Measurements from ENCODE around the gene IL4R.
A peak's percentile ranks its signal among the peaks of the same experiment; 100 is the strongest.

IL4R gene

DNA sequence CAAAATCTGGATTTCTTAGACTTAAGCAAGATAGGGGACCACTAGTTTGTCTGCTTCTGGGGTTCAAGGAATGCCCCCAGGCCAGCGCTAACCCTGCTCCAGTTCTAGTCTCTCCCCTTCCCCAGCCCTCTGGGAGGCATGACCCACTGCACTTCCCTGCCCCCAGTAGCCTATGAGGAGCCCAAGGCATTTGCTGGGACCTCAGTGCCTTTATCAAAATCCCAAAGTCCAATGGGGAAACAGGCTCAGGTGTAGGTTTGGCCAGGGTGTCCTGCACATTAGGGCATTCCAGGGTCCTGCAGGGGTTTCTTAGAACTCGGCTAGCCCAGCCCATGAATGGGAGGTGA, 1.2 kb downstream of the IL4R start:
- no peaks in the 10 kb centered on the region for H3K27me3 Mint-ChIP-seq
- peaks cover 56 to 82% of the 10 kb centered on the region in 2 donors for H3K4me1 Mint-ChIP-seq
- ATAC-seq (replicated peaks) (no peak), DNase-seq (no peak)
- H3K27ac Mint-ChIP-seq = peak overlapping the region; percentile 96
- no peaks in the 10 kb centered on the region for H3K9me3 Mint-ChIP-seq
- H3K36me3 Mint-ChIP-seq = peaks cover 51 to 59% of the 10 kb centered on the region in 2 donors
- H3K4me3 Mint-ChIP-seq = peak overlapping the region; percentile 96 to 98

DNA sequence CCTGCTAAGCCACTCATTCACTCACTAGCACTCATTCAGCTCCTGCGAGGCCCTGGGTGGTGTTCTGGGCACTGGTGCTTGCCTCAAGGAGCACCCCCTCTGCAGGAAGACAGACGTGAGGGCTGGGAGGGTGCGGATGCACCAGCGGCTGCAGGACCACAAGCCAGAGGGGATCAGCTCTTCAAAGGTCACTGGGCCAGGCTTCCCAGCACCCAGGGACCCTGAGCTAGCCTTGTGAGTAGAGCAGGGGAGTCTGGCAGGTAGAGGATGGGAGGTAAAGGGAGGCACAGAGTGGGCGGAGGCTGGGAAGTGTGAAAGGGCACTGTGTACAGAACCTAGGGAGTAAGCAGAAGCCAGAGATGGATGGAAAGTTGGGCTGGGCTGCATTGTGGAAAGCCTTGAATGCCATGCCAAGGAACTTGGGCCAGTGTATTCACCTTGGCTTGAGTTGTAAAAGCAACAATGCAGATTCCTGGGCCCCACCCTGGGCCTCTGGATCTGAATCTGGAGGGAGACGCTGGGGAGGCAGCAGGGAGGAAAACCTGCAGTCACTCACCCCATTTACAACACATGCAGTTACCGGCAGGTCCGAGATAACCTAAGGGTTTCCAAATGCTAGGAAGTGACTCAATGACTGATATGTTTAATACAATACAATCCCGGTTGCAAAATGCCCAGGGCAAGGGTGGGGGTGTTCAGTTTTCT, 1.7 kb downstream of the IL4R start:
- peaks cover 57 to 82% of the 10 kb centered on the region in 2 donors for H3K4me1 Mint-ChIP-seq
- no peaks in the 10 kb centered on the region for H3K27me3 Mint-ChIP-seq
- peaks cover 55 to 63% of the 10 kb centered on the region in 2 donors for H3K36me3 Mint-ChIP-seq
- peak overlapping the region; percentile 96 for H3K27ac Mint-ChIP-seq
- DNase-seq = peak; percentile 60
- peak overlapping the region; percentile 96 to 98 for H3K4me3 Mint-ChIP-seq
- H3K9me3 Mint-ChIP-seq = no peaks in the 10 kb centered on the region
- peak; percentile 14 to 19 for ATAC-seq (replicated peaks)

DNA sequence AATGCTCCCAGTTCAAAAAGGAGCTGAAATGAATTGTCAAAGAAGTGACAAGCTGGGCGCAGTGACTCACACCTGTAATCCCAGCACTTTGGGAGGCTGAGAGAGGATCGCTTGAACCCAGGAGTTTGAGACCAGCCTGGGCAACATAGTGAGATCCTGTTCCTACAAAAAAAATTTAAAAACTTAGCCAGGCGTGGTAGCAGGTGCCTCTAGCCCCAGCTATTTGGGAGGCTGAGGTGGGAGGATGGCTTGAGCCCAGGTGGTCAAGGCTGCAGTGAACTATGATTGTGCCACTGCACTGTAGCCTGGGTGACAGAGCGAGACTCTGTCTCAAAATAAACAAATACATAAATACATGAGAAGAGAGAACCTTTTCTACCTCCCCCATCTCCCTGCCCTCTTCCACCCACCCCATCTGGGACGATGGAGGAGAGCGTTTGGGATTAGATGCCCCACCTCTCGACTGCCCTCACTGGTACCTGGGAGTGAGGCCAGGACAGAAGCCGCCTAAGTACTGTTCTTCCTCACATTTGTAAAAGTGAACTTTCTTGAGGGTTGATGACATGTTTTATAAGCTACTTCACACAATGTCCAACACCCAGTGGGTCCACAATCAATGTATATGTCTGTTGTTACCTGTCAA, 2.4 kb downstream of the IL4R start:
- H3K4me3 Mint-ChIP-seq = peak overlapping the region; percentile 96 to 98
- no peaks in the 10 kb centered on the region for H3K27me3 Mint-ChIP-seq
- H3K9me3 Mint-ChIP-seq = no peaks in the 10 kb centered on the region
- DNase-seq (no peak), ATAC-seq (replicated peaks) (no peak)
- peak overlapping the region; percentile 96 for H3K27ac Mint-ChIP-seq
- peaks cover 59 to 68% of the 10 kb centered on the region in 2 donors for H3K36me3 Mint-ChIP-seq
- peaks cover 54 to 85% of the 10 kb centered on the region in 2 donors for H3K4me1 Mint-ChIP-seq

DNA sequence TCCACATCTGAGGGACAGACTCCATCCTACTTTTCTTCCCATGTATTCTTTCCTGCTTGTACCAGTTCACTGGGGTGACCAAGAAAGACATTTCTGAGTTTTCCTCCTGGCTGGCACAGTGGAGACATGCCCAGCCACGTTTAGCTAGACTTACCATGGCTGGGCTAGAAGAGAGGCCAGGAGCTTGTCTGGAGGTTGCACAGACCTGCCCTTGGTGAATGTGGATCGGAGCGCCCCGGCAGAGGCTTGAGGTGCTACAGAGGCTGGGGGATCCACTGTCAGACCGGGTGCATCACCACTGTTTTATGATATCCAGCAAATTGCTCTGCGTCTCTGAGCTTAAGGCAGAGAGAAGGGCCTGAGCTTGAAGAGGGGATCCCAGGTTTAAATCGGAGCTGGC, 3.5 kb downstream of the IL4R start:
- H3K4me3 Mint-ChIP-seq = peak overlapping the region; percentile 96 to 98
- H3K36me3 Mint-ChIP-seq = peaks cover 66 to 77% of the 10 kb centered on the region in 2 donors
- DNase-seq = no peak
- no peak for ATAC-seq (replicated peaks)
- no peaks in the 10 kb centered on the region for H3K27me3 Mint-ChIP-seq
- no peaks in the 10 kb centered on the region for H3K9me3 Mint-ChIP-seq
- H3K4me1 Mint-ChIP-seq = peaks cover 48 to 86% of the 10 kb centered on the region in 2 donors
- H3K27ac Mint-ChIP-seq = peak overlapping the region; percentile 96

DNA sequence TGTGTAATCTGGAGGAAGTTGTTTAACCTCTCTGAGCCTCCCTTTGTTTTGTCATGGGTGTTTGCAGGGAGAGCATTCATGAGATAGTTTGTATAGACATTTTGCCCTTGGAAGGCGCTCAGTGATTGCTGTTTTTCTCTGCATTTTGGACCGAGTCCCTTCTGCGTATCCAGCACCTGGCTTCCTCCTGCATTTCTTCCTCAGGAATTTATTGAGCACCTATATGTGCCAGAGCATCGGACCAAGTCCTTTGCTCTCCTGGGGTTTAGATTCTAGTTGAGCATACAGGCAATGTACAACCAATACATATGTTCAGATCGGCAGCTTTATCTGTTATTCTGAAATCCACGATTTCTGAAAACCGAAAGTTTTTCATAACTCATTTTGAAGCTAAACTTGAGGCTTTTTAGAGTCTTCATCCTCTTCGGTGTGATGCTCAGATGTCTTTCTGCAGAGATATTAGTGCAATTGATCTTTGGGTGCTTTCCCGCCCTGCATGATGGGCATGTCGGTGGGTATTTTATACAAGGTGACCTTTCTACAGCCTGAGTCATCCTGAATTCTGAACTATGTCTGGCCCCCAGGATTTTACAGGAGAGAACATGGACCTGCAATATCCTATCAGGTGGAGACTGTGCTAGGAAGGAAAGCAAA, 4.1 kb downstream of the IL4R start:
- no peaks in the 10 kb centered on the region for H3K27me3 Mint-ChIP-seq
- H3K9me3 Mint-ChIP-seq = no peaks in the 10 kb centered on the region
- H3K27ac Mint-ChIP-seq = peak overlapping the region; percentile 96
- DNase-seq = no peak
- peaks cover 49 to 86% of the 10 kb centered on the region in 2 donors for H3K4me1 Mint-ChIP-seq
- peak overlapping the region; percentile 96 to 98 for H3K4me3 Mint-ChIP-seq
- ATAC-seq (replicated peaks) = peak; percentile 28 to 35
- peaks cover 69 to 83% of the 10 kb centered on the region in 2 donors for H3K36me3 Mint-ChIP-seq

DNA sequence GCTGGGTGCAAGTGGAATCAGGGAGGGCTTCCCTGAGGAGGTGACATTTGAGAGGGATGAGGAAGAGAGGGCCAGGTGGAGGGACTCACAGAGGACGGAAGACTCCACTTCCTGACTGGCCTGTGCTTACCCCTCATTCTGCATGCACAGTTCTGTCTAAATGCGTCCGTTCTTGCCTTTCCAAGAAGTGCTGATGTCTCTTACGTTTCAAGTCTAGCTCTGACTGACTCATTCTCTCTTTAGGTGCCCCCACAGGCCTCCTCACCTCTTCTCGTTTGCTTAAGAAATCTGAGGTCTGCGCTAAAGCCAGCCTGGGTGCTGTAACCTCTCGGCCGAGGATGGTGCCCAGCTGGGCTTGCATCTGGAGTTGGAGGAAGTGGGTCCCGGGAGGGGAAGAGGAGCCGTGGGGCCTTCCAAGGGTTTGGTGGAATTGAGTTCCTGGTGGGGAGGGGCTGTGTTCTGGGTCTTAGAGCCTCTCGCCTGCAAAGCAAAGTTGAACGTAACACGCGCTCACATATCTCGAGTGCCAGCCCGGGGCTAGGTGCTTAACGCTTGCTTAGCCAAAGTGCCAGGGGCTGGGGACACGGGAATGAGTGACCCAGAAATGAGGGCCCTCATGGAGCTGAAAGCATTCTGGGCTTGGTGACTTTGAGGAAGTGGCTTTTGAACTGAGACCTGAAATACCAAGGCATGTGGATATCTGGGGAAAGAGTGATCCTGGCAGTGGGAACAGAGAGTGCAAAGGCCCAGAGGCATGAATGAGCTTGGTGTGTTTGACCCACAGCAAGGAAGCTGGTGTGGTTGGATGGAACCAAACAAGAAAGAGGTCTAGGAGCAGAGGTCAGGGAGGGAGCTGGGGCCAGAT, 4.8 kb downstream of the IL4R start:
- Mint-ChIP-seq H3K36me3 (peaks cover 75 to 87% of the 10 kb centered on the region in 2 donors), H3K27ac (peak overlapping the region; percentile 96), H3K9me3 (no peaks in the 10 kb centered on the region), H3K4me1 (peaks cover 49 to 87% of the 10 kb centered on the region in 2 donors), H3K27me3 (no peaks in the 10 kb centered on the region), H3K4me3 (peak overlapping the region; percentile 96 to 98)
- peak; percentile 78 for DNase-seq
- ATAC-seq (replicated peaks) = peak; percentile 74 to 78

DNA sequence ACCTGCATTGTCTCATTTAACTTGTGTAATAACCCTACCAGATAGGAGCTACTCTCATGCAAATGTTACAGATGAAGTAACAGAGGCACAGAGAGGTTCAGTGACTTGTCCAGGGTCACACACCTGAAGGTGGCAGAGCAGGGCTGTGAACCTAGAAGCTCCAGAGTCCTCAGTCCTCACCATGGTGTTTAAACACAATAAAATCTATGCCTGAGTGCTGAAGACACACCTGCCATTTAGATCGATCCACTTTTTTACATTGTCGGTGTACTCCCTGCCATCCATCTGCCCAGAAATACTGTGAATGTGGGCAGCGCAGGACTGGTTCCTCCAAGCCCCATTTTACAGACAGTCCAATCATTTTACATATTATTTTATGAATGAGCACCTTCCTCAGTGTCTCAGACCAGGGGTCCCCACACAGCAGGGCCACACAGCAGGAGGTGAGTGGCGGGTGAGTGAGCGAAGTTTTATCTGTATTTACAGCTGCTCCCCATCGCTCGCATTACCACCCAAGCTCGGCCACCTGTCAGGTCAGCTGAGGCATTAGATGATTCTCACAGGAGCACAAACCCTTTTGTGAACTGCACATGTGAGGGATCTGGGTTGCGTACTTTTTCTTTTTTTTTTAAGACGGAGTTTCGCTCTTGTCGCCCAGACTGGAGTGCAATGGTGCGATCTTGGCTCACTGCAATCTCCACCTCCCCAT, 5.6 kb downstream of the IL4R start:
- Mint-ChIP-seq H3K4me3 (peak overlapping the region; percentile 96 to 98), H3K4me1 (peaks cover 56 to 95% of the 10 kb centered on the region in 2 donors), H3K27ac (peak overlapping the region; percentile 96), H3K9me3 (no peaks in the 10 kb centered on the region), H3K36me3 (peaks cover 79 to 91% of the 10 kb centered on the region in 2 donors), H3K27me3 (no peaks in the 10 kb centered on the region)
- DNase-seq (no peak), ATAC-seq (replicated peaks) (no peak)

DNA sequence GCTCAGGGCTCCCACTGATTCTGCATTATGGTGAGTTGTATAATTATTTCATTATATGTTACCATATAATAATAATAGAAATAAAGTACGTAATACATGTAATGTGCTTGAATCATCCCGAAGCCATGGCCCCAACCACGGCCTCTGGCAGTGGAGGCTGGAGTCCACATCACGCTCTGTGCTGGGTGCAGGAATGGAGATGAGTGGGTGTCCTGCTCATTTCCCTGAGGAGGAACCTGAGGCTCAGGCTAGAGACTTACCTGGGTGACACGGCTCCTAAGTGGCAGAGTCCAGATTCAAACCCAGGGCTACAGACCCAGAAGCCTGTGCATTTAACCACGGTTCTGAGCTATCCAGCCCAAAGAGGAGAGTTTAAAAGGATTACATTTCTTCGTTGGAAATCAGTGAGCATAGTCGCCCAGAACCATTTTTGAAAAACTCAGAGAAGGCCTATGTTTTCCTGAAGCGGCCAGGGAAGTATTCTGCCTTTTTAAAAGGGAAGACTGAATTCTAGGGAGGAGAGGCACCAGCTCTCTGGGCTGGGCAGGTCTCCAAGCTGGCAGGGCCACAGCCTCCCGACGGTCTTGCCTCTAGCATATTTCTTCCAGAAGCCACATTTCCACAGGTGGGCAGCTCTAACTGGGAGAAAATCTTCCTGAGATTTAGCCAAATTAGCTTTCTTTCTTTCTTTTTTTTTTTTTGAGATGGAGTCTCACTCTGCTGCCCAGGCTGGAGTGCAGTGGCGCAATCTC, 6.7 kb downstream of the IL4R start:
- no peaks in the 10 kb centered on the region for H3K9me3 Mint-ChIP-seq
- no peaks in the 10 kb centered on the region for H3K27me3 Mint-ChIP-seq
- no peak for DNase-seq
- H3K4me1 Mint-ChIP-seq = peaks cover 56 to 98% of the 10 kb centered on the region in 2 donors
- H3K27ac Mint-ChIP-seq = peak overlapping the region; percentile 96
- no peak for ATAC-seq (replicated peaks)
- peak overlapping the region; percentile 48 to 98 for H3K4me3 Mint-ChIP-seq
- H3K36me3 Mint-ChIP-seq = peaks cover 77 to 90% of the 10 kb centered on the region in 2 donors

DNA sequence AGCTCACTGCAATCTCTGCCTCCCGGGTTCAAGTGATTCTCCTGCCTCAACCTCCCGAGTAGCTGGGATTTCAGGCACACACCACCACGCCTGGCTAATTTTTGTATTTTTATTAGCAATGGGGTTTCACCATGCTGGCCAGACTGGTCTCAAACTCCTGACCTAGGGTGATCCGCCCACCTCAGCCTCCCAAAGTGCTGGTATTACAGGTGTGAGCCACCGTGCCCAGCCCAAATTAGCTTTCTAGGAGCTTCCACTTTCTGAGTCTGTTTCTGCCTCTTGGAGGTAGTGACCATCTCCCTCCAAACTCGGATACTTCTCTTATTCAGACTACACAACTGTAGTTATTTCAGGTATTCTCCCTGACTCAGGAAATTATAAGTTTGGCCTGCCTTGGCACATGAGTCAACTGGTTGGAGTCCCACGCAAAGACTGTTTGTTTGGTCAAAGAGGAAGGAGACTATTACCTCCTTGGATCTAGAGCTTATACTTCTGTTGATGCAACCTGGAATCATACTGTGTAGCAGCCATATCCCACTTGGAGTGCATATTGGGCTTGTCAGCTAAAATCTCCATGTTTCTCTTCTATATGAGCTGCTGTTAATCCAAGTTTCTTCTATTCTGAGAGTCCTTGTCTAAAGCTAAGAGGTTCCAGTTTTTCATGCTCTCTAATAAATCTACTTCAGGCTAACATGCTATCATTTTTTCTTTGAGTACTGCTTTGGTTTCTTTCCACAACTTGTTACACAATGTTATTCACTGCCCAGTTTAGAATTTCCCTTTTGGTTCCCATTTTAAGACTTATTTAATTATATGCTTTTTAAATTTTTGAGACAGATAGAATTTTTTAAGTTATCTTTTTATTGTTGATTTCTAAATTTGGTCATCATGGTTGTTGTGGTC, 7.5 kb downstream of the IL4R start:
- Mint-ChIP-seq H3K4me1 (peaks cover 60 to 98% of the 10 kb centered on the region in 2 donors), H3K27ac (peak overlapping the region; percentile 96), H3K36me3 (peaks cover 77 to 89% of the 10 kb centered on the region in 2 donors), H3K4me3 (peak overlapping the region; percentile 32 to 60), H3K27me3 (no peaks in the 10 kb centered on the region), H3K9me3 (peaks cover 0 to 2% of the 10 kb centered on the region in 2 donors)
- DNase-seq (no peak), ATAC-seq (replicated peaks) (no peak)

DNA sequence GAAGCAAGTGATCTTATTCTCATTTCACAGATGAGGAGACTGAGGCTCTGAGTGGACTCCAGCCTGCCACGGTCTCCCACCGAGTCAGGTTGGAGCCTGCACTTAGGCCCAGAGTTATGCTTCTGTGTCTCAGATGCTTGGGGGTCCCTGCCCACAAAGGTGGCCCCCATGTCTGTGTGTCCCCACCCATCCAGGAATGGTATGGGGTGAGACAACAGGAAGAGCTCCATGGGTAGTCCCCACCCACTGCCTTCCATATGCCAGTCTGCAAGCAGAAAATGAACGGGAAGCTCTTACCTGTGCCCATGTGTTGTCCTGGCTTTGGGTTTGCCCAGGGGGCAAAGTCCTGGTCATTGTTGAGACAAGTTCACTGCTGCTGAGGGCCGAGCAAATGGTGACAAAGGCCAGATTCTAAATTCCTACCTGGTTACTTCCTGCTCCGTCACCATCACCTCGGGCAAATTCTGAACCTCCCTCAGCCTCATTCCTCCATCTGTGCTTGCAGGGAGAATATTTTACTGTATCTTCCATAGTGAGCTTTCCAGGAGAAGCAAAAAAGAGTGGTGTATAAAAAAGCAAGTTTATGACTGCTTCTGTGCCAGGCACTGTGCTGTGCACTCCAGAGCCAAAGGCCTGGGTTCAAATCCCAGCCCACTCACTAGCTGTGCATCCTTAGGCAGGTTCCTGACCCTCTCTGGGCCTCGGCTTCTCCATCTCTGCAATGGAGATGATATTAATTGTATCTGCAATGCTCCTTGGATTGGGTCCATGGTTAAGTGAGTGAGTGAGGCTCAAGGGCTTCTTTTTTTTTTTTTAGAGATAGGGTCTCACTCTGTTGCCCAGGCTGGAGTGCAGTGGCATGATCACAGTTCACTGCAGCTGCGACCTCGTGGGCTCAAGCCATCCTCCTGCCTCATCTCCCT, 9.3 kb downstream of the IL4R start:
- Mint-ChIP-seq H3K27me3 (no peaks in the 10 kb centered on the region), H3K9me3 (peaks cover 0 to 2% of the 10 kb centered on the region in 2 donors), H3K27ac (peak overlapping the region; percentile 95), H3K4me3 (peak overlapping the region in 1 of 2 donors; percentile 6), H3K36me3 (peaks cover 80 to 89% of the 10 kb centered on the region in 2 donors), H3K4me1 (peaks cover 64 to 97% of the 10 kb centered on the region in 2 donors)
- no peak for DNase-seq
- ATAC-seq (replicated peaks) = no peak

DNA sequence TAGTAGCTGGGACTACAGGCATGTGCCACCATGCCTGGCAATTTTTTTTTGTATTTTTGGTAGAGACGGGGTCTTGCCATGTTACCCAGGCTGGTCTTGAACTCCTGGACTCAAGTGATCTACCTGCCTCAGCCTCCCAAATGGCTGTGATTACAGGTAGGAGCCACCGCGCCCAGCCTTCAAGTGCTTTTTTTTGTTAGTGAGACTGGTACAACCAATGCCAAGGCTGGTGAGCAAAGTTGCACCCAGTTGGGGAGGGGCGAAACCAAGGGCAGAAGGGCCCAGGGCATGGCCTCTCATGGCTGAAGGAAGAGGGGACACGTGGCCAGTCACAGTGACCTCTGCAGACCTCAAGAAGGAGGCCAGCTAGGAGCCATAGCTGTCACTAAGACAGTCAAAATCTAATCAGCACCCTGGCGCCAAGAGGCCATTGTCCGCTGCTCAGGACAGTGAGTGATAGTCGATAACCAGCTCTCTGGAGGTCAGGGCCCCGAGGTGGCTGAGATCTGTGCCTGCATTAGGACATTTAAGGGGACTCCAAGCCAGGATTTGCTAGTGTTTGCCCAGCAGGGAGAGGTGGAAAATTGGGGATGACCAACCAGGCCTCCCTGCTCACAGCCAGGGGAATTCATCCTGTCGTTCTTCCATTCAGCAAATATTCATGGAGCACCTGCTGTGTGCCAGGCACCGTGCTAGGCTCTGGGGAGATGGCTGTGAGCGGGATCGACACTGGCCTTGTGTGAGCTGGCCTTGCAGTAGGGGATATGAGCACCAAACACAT, 10.2 kb downstream of the IL4R start:
- peaks cover 59 to 95% of the 10 kb centered on the region in 2 donors for H3K4me1 Mint-ChIP-seq
- no peaks in the 10 kb centered on the region for H3K27me3 Mint-ChIP-seq
- H3K4me3 Mint-ChIP-seq = peak overlapping the region; percentile 55 to 56
- peaks cover 0 to 4% of the 10 kb centered on the region in 2 donors for H3K9me3 Mint-ChIP-seq
- no peak for DNase-seq
- ATAC-seq (replicated peaks) = no peak
- peak overlapping the region; percentile 95 for H3K27ac Mint-ChIP-seq
- peaks cover 75 to 86% of the 10 kb centered on the region in 2 donors for H3K36me3 Mint-ChIP-seq
